ENCODE data around the gene C17orf107. TPM values are rescaled to one million over a fixed set of nuclear protein-coding genes. Genes with fewer than 3 reads are reported as not detected.

C17orf107 gene
- total and polyA plus RNA-seq, 2 experiments from 2014 or later: 8.8 to 9.1 TPM

- H3K9me3 ChIP-seq (ENCODE audit: low read depth): no peaks in the 10 kb centered on the region
- no peak overlapping the region for H3K4me3 ChIP-seq
- TF ChIP-seq CTCF (IDR thresholded peaks at IDR 0.05; ENCODE audit: poor library complexity) (no peak), EZH2 (IDR thresholded peaks at IDR 0.05; ENCODE audit: borderline replicate concordance) (no peak), EZH2phosphoT487 (IDR thresholded peaks at IDR 0.05; ENCODE audit: low read depth, severe bottlenecking, unreplicated experiment) (no peak)
- no peaks in the 10 kb centered on the region for H3K36me3 ChIP-seq (replicated peaks; ENCODE audit: insufficient read depth, low read depth)
- H3K4me1 ChIP-seq (ENCODE audit: insufficient read depth): peaks cover 12% of the 10 kb centered on the region
- H3K4me2 ChIP-seq: no peak overlapping the region
- no peaks in the 10 kb centered on the region for H3K27me3 ChIP-seq
- no peaks in the 10 kb centered on the region for H4K20me1 ChIP-seq (ENCODE audit: insufficient read depth, poor library complexity, severe bottlenecking)
- no peak for DNase-seq (ENCODE audit: low spot score)
- H2AFZ ChIP-seq: no peak overlapping the region
- H3K27ac ChIP-seq: no peak overlapping the region
- H3K79me2 ChIP-seq: peaks cover 22% of the 10 kb centered on the region
- H3K9me2 ChIP-seq (replicated peaks; ENCODE audit: insufficient read depth): no peaks in the 10 kb centered on the region
Measured at GRCh38 chr17:4935650-4936049, 36.3 kb downstream of the C17orf107 start.

GRCh38 chr17:4936436-4936835 is 37.1 kb downstream of the C17orf107 start:
- H3K9me2 ChIP-seq (replicated peaks; ENCODE audit: insufficient read depth): no peaks in the 10 kb centered on the region
- peaks cover 30% of the 10 kb centered on the region for H3K79me2 ChIP-seq
- H3K27me3 ChIP-seq: no peaks in the 10 kb centered on the region
- H3K36me3 ChIP-seq (replicated peaks; ENCODE audit: insufficient read depth, low read depth): no peaks in the 10 kb centered on the region
- no peak overlapping the region for H3K4me3 ChIP-seq
- DNase-seq (ENCODE audit: low spot score): no peak
- peaks cover 17% of the 10 kb centered on the region for H3K4me1 ChIP-seq (ENCODE audit: insufficient read depth)
- no peak overlapping the region for H3K27ac ChIP-seq
- TF ChIP-seq EZH2phosphoT487 (IDR thresholded peaks at IDR 0.05; ENCODE audit: low read depth, severe bottlenecking, unreplicated experiment) (no peak), CTCF (IDR thresholded peaks at IDR 0.05; ENCODE audit: poor library complexity) (no peak), EZH2 (IDR thresholded peaks at IDR 0.05; ENCODE audit: borderline replicate concordance) (no peak)
- H3K4me2 ChIP-seq: no peak overlapping the region
- 100% methylated on average over 3 of the region's 3 CpGs for WGBS (ENCODE audit: low lambda C conversion rate, missing lambda C conversion rate)
- H2AFZ ChIP-seq: no peak overlapping the region
- H4K20me1 ChIP-seq (ENCODE audit: insufficient read depth, poor library complexity, severe bottlenecking): no peaks in the 10 kb centered on the region
- no peaks in the 10 kb centered on the region for H3K9me3 ChIP-seq (ENCODE audit: low read depth)

- Histone ChIP-seq H3K27me3 (no peaks in the 10 kb centered on the region), H3K9me3 (ENCODE audit: low read depth) (no peaks in the 10 kb centered on the region), H3K79me2 (peaks cover 41% of the 10 kb centered on the region), H3K4me3 (no peak overlapping the region), H2AFZ (no peak overlapping the region), H4K20me1 (ENCODE audit: insufficient read depth, poor library complexity, severe bottlenecking) (no peaks in the 10 kb centered on the region), H3K36me3 (replicated peaks; ENCODE audit: insufficient read depth, low read depth) (no peaks in the 10 kb centered on the region), H3K27ac (no peak overlapping the region), H3K4me2 (no peak overlapping the region), H3K4me1 (ENCODE audit: insufficient read depth) (peaks cover 23% of the 10 kb centered on the region), H3K9me2 (replicated peaks; ENCODE audit: insufficient read depth) (no peaks in the 10 kb centered on the region)
- no peak for DNase-seq (ENCODE audit: low spot score)
- WGBS (ENCODE audit: low lambda C conversion rate, missing lambda C conversion rate): 90% methylated on average over 16 of the region's 16 CpGs
- TF ChIP-seq CTCF (IDR thresholded peaks at IDR 0.05; ENCODE audit: poor library complexity) (no peak), EZH2phosphoT487 (IDR thresholded peaks at IDR 0.05; ENCODE audit: low read depth, severe bottlenecking, unreplicated experiment) (no peak), EZH2 (IDR thresholded peaks at IDR 0.05; ENCODE audit: borderline replicate concordance) (no peak)
Measured at GRCh38 chr17:4937553-4937952, 38.2 kb downstream of the C17orf107 start.

GRCh38 chr17:4938069-4938491 is 38.7 kb downstream of the C17orf107 start:
- H3K4me2 ChIP-seq: peak overlapping the region; percentile 94
- no peaks in the 10 kb centered on the region for H3K27me3 ChIP-seq
- no peaks in the 10 kb centered on the region for H3K9me2 ChIP-seq (replicated peaks; ENCODE audit: insufficient read depth)
- H3K4me3 ChIP-seq: no peak overlapping the region
- TF ChIP-seq EZH2phosphoT487 (IDR thresholded peaks at IDR 0.05; ENCODE audit: low read depth, severe bottlenecking, unreplicated experiment) (no peak), EZH2 (IDR thresholded peaks at IDR 0.05; ENCODE audit: borderline replicate concordance) (no peak)
- no peaks in the 10 kb centered on the region for H3K9me3 ChIP-seq (ENCODE audit: low read depth)
- no peak for DNase-seq (ENCODE audit: low spot score)
- no peak overlapping the region for H3K27ac ChIP-seq
- no peaks in the 10 kb centered on the region for H4K20me1 ChIP-seq (ENCODE audit: insufficient read depth, poor library complexity, severe bottlenecking)
- H3K4me1 ChIP-seq (ENCODE audit: insufficient read depth): peaks cover 23% of the 10 kb centered on the region
- H3K79me2 ChIP-seq: peaks cover 41% of the 10 kb centered on the region
- no peak overlapping the region for H2AFZ ChIP-seq
- WGBS (ENCODE audit: low lambda C conversion rate, missing lambda C conversion rate): 94% methylated on average over 11 of the region's 11 CpGs
- H3K36me3 ChIP-seq (replicated peaks; ENCODE audit: insufficient read depth, low read depth): no peaks in the 10 kb centered on the region

Data from hepatocyte (in vitro differentiated cells).